ENCODE results near the gene FAM227B.

DNA sequence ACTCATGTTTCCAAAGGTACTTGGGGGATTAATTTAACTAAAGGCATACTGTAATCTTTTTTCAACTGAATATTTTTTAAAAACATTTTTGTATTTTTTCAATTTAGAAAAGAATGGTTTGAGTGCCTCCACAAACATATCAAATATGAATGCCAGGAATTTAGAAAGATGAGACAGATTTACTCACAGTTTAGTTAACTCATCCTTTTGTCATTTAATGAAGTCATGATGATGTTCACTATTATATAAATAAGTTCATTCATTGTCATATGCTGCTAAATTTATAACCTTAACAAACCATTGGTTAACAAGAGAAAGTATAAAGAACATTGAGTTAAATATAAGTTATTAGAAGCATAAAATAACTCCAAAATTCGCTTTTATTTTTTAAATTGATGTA lies 147.6 kb downstream of the FAM227B start:
- TF ChIP-seq, protein P1, sequence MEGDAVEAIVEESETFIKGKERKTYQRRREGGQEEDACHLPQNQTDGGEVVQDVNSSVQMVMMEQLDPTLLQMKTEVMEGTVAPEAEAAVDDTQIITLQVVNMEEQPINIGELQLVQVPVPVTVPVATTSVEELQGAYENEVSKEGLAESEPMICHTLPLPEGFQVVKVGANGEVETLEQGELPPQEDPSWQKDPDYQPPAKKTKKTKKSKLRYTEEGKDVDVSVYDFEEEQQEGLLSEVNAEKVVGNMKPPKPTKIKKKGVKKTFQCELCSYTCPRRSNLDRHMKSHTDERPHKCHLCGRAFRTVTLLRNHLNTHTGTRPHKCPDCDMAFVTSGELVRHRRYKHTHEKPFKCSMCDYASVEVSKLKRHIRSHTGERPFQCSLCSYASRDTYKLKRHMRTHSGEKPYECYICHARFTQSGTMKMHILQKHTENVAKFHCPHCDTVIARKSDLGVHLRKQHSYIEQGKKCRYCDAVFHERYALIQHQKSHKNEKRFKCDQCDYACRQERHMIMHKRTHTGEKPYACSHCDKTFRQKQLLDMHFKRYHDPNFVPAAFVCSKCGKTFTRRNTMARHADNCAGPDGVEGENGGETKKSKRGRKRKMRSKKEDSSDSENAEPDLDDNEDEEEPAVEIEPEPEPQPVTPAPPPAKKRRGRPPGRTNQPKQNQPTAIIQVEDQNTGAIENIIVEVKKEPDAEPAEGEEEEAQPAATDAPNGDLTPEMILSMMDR (IDR thresholded peaks at IDR 0.05), result no peak
- TF ChIP-seq POLR2A (IDR thresholded peaks at IDR 0.05) (no peak), POLR2AphosphoS5 (IDR thresholded peaks at IDR 0.05; ENCODE audit: insufficient read depth in 1 of 2, low read depth in 1 of 2) (no peak)

Data from vagina (tissue), 2 donors.